NCI-H2171 treated with DMSO at 0.1 percent for 48 hours (cell line): Measurements from ENCODE around the gene EIF4H.
"Not testable (repeated sequence)": the region's sequence is repeated elsewhere in the genome, so short reads cannot be mapped to it uniquely, and the experiment has no call there.

Experiments
- DNase-seq: peaks from one replicate; lab custom pipeline; 2025; lab: John Stamatoyannopoulos, UW

Gene EIF4H

DNA sequence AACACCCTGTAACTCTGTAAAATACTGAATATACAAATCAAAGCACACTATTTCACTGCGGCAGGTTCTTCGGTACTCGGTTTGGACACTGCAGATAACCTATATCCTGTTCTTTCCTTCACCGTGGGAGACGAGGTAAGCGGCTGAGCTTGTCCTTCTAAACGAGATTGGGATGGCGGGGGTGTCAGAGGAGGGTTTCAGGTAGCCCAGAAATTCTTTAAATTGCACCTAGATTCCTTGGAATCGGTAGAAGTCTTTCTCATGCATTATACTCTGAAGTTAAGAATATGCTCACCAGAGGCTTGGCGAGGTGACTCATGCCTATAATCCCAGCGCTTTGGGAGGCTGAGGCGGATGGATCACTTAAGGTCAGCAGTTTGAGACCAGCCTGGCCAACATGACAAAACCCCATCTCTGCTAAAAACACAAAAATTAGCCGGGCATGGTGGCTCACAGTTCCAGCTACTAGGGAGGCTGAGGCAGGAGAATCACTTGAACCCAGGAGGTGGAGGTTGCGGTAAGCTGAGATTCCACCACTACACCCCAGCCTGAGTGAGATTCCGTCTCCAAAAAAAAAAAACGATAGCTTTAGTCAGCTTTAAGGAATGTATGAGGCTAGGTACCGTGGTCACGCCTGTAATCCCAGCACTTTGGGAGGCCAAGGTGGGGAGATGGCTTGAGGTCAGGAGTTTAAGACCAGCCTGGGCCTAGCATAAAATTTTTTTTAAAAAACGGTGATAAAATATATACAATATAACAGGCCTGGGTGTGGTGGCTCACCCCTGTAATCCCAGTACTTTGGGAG, 25.6 kb downstream of the EIF4H start:
- no peak for DNase-seq

DNA sequence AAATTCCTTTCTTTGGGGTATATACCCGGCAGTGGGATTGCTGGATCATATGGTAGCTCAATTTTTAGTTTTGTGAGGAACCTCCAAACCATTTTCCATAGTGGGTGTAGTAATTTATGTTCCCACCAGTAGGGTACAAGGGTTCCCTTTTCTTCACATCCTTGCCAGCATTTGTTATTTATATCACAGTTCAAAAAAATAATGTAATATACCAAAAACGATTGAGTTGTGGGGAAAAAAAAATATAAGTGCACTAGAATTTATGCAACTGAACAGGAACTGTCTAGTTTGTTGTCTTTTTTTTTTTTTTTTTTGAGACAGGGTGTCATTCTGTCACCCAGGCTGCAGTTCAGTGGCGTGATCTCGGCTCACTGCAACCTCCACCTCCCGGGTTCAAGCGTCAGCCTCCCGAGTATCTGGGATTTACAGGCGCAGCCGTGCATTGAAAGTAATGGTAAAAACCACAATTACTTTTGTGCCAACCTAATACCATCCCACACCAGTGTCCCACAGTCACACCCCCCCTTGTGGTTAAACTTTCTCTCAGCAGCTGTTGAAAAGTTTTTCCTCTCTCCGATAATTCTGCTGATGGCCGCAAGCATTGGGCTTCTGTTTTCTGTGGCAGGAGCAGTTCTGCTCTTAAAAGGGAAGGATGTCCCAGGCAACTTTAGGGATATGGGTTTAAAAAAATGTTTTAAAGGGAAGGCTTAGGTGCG, 28.8 kb downstream of the EIF4H start:
- no peak for DNase-seq

DNA sequence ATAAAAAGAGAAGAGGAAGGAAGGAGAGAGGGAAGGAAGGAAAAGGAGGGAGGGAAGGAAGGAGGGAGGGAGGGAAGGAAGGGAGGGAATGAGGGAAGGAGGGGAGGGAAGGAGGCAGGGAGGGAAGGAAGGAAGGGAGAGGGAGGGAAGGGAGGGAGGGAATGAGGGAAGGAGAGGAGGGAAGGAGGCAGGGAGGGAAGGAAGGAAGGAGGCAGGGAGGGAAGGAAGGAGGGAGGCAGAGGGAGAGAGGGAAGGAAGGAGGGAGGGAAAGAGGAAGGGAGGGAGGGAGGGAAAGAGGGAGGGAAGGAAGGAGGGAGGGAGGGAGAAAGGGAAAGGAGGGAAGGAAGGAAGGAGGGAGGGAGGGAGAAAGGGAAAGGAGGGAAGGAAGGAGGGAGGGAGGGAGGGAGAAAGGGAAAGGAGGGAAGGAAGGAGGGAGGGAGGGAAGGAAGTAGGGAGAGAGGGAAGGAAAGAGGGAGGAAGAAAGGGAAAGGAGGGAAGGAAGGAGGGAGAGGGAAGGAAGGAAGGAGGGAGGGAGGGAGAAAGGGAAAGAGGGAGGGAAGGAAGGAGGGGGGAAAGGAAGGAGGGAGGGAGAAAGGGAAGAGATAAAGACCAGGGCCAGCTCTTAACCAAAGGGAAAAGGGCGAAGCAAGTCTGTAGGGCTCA, 29.9 kb downstream of the EIF4H start:
- no peak for DNase-seq

DNA sequence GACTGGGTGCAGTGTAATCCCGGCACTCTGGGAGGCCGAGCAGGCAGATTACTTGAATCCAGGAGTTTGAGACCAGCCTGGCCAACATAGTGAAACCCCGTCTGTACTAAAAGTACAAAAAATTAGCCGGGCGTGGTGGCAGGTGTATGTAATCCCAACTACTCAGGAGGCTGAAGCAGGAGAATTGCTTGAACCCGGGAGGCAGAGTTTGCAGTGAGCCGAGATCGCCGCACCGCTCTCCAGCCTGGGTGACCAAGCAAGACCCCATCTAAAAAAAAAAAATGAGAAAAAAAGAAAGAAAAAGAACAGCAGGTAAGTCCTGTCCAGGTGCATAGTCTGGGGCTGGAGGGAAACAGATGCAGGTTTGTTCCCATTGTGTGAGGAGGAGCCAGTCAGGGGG, 31.9 kb downstream of the EIF4H start:
- DNase-seq = not testable (repeated sequence)

DNA sequence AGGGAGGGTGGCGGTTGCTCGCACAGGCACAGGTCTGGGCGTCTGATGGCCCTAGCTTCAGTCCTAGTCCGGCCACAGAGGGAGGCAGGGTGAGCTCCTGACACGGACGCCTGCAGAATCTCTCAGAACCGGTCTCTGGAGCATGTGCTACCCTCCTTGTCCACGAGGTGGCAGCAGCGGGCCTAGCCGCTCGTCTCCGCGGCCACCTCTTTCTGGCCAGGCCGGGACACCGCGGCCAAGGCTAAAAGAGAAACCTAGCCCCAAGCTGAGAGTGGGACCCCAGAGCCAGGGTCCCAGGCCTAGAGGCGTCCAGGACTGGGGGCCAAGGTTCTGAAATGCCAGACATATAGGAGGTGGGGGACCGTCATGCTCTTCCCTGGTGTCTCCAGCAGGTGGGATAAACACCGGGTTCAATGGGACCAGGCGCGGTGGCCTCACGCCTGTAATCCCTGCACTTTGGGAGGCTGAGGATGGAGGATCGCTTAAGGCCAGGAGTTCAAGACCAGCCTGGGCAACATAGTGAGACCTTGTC, 32.5 kb downstream of the EIF4H start:
- DNase-seq = peak; percentile 56

DNA sequence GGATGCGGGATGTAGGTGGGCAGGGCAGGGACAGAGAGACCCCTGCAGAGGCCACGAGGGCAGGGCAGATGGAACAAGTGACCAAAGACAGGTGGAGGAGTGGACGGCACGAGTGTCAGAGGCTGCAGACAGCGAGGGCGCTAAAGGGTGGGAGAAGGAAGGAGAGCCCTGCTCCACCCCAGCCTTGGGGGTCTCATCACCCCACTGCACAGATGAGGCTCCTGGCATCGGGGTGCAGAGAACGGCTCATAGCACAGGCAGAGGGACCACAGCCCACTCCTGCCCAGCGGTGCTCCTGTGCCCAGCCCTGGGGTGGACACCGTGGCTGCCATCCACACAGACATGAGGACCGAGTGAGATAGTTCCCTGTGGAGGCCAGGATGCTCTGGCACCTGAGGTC, 33.4 kb downstream of the EIF4H start:
- DNase-seq = no peak

DNA sequence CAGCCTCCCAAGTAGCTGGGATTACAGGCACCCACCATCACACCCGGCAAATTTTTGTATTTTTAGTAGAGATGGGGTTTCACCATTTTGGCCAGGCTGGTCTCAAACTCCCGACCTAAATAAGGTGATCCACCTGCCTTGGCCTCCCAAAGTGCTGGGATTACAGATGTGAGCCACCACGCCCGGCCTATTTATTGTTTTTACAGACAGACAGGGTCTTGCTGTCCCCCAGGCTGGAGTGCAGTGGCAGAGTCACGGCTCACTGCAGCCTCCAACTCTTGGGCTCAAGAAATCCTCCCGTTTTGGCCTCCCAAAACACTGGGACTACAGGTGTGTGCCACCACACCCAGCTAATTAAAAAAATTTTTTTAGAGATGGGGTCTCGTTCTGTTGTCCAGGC, 34.1 kb downstream of the EIF4H start:
- DNase-seq = not testable (repeated sequence)

DNA sequence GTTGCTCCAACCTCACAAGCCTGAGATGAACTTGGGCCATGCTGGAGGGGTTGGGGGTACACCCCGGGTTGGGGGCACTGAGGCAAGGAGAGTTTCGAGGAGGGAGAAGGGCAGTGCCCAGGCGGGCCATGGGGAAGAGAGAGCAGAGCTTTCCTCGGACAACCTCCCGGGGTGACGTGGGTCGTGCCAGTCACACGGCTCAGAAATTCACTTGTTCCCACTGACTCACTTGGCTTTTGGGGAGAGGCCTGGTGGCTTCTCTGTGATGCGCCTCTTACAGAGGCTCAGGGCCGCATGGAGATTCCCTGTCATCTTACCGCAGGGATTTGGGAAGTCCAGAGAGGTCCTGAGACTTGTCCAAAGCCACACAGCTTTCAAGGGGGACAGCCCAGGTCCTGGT, 38.5 kb downstream of the EIF4H start:
- no peak for DNase-seq

DNA sequence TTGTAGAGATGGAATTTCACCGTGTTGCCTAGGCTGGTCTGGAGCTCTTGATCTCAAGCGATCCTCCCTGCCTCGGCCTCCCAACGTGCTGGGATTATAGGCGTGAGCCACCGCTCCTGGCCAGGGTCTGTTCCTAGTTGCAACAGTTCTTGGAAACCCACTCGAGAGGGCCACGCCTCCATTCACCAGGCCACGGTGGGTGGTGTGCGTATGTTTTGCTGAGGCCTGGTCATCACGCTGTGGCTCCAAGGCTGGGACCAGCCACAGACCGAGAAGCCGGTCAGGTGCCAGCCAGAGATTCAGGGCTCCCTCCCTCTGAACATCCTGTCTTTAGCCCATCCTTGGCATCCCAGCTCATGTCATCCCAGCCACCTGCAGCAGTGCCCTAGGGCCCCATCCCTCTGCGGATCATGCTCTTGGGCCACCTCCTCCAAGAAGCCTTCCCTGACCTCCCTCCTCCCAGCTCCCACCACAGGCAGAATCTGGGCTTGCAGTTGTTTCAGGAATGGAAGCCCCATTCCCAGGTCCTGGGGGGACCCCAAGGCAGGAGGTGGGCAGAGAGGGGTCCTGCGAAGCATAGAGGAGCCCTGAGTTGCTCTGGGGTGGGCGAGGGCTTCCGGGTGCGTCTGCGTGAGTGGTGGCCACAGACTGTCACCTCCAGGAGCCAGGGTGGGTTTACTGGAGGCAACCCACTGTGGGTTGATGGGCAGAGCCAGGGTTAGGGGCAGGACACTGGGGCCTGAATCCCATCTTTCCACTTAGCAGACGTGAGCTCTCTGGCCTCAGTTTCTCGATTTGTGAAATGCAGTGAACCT, 40.9 kb downstream of the EIF4H start:
- no peak for DNase-seq

DNA sequence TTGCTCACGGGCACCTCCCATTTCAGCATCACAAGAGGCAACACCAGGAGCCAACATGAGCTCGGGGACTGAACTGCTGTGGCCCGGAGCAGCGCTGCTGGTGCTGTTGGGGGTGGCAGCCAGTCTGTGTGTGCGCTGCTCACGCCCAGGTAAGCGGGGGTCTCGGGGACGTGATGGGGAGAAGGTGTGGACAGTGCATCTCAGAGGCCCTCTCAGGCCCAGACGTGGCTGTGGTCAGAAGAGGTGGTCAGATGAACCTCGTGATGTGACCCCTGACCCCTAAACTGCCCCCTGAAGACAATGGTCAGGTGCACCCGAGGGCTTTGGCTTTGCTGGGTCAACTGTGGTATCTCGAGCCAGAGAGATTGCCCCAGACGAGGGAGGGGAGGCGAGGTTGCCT, 41.8 kb downstream of the EIF4H start:
- no peak for DNase-seq

DNA sequence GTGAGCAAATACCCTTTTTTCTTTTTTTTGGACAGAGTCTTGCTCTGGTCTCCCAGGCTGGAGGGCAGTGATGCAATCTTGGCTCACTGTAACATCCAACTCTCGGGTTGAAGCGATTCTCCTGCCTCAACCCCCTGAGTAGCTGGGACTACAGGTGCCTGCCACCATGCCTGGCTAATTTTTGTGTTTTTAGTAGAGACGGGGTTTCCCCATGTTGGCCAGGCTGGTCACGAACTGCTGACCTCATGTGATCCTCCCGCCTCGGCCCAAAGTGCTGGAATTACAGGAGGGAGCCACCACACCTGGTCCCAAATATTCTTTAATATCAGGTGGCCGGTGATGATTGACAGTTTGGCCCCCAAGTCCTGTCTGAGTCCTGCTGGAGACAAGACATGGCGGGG, 42.2 kb downstream of the EIF4H start:
- DNase-seq = no peak

DNA sequence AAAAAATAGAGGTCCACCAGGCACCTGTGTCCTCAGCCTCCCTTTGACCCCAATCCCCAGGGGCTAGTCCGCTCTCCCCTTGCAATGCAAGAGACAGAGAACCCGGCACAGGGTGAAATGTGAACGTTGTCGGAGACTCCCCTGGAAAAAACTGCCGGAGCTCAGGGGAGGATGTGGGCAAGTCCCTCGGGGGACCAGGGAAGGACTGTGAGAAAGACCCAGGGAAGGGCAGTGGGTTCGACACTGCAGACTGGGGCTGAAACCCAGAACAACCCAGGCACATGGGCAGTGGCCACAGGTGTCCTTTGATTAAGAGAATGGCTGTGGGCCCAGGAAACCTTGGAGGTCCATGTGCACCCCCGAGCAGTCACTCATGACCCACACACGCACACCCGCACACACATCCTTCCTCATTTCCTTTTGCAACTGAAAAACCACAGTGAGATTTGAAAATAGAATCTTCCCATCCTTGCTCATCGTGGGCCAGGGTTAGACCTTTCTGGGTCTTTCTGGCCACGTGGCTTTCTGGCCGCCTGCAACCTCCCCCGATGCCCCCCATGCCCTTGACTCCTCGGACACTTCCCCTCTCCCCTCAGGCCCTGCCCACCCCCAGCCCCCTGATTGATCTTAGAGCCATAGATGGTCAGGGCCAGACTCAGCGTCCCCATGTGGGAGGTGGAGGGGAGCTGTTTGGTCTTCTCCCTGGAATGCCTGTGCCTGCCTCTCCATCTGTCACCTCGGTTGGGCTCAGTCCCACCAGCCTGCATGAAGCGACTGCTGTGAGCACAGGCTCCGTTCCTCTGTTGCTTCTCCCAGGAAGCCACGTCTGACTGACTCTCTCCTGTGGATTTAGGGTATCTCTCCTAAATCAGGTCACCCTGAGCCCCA, 43.5 kb downstream of the EIF4H start:
- peak; percentile 37 for DNase-seq

DNA sequence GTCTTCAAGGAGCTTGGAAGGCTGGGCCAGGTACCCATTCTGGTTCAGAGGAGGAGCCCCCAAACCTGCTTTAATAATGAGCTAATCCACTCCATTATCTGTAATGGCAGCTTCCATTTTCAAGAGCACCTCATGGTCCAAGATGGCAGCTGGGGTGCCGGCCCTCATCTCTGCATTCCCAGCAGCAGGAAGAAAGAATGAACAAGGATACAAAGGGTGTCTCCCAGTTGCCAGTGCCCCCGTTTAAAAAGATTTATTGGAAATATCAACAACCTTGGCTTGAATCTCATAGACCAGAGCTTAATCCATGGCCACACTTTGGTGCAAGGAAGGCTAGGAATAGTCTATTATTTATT, 44.2 kb downstream of the EIF4H start:
- DNase-seq = no peak

DNA sequence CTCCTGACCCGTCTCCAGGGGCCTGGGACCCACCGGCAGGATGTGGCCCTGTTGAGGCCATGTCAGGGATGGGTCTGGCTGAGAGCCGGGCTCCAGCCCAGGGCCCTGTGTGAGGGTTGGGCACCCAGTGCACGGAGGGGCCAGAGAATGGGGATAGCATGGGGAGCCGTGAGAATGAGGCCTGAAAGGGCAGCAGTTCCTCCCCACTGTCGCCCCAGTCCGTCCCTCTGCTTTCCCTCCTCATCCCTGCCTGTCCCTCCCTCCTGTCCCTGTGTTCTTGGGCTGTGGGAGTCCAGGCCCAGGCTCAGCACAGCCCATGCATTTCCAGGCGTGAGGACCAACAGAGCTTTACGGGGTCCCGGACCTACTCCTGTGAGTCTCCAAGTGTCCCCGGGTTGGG, 45.3 kb downstream of the EIF4H start:
- DNase-seq = no peak

DNA sequence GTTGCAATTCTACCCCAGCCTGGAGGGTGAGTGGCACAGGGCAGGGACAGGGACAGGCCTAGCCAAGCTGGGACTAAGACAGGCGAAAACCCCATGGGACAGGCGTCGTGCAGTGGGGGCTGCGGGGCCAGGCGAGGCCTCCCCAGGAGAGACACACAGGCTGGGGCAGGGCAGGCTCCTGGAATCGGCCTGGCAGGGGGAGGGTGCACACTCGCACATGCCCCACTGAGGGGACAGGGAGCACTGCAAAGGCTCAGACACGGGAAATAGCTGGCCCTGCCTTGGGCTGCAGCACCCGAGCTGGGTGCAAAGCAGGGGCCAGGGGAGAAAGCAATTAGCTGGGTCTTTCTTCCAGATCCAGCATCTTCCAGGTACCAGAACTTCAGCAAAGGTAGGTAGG, 46.1 kb downstream of the EIF4H start:
- peak; percentile 19 for DNase-seq

DNA sequence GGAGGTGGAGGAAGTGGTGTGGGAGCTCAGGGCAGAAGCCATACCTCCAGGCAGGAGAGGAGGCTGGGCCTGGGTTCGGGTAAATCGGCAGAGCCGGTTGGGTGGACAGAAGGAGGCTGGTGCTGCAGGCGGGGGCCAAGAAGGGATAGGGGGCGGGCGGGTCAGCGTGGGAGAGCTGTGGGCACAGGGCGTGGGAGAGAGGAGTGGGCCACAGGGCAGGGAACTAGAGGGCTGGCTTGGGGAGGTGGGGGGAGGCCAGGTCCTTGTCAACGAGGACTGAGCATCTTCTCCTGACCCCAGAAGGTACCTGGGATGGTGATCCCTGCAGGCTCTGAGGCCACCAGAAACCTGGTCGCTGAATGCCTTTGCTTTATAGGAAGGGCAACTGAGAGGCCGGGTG, 47.6 kb downstream of the EIF4H start:
- DNase-seq = no peak

DNA sequence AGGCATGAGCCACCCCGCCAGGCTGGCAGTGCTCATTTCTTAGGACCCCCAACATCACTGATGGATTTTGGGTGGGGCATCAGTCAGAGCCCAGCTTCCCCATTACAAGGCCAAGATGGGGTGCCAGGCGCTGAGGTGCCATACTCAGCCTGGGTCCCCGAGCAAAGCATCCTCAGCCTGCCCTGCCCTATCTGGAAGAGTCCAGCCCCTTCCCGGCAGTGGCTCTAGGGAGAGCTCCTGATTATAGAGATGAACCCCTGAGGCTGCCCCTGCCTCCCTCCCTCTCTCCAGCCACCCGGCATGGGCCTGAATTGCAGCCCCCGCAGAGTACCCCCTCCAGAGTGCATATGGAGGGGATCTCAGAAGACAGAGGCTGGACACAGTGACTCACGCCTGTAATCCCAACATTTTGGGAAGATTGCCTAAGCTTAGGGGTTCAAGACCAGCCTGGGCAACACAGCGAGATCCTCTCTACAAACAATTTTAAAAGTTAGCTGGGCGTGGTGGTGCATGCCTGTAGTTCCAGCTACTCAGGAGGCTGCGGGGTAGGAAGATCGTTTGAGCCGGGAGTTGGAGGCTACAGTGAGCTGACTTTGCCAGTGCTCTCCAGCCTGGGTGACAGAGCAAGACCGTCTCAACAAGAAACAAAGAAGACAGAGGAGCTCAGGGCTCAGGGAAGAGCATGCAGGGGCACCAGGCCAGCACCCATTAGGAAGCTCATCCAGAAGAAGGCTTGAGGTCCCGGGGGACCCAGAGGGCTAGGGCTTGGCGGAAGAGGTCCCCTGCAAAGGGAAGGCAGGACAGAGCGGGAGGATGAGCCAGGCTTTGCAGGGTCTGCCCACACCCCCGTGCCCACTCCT, 48.9 kb downstream of the EIF4H start:
- DNase-seq = no peak

DNA sequence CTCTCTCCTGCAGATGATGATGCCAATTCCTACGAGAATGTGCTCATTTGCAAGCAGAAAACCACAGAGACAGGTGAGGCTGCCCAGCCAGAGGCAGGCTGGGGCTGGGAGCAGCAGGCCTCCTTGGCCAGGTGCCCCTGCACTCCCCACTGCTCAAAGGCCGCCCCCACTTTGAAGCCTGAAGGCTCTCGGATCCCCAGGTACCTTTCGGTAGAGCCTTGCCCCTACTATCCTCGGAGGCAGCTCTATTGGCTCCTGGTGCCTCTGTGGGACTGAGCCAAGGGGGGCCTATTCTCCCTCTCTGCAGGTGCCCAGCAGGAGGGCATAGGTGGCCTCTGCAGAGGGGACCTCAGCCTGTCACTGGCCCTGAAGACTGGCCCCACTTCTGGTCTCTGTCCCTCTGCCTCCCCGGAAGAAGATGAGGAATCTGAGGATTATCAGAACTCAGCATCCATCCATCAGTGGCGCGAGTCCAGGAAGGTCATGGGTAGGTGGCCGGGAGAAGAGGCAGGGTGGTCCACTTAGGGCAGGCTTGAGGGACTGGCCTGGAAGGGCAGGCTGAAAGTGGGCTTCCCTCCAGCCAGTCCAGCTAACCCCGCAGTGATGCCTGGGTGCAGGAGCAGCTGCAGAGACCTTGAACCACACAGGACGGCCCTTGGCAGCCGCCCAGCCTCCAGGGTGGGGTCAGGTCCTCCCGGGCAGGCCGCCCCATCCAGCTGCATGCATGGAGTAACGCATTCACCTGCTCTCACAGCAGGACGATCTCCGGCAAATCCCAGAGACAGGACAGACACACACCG, 49.8 kb downstream of the EIF4H start:
- no peak for DNase-seq

DNA sequence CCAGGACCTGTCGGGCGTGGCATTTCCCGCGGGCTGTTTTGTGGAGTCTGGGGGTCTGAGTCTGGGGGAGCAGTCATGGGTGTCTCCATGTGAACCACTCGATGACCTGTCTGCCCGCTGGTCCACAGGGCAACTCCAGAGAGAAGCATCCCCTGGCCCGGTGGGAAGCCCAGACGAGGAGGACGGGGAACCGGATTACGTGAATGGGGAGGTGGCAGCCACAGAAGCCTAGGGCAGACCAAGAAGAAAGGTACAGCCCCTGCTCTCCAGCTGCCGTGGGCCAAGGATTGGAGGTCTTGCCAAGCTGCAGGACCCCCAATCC, 50.3 kb downstream of the EIF4H start:
- no peak for DNase-seq
